Activated CD4-positive, alpha-beta T cell treated with anti-CD3 and anti-CD28 coated beads, Interleukin-2, amount 10 ng/mL, durations not matched to agents 24 days and 14 days (primary cell): ENCODE measurements around the gene ZBTB16. TPM values are rescaled to one million over a fixed set of nuclear protein-coding genes. Genes with fewer than 3 reads are reported as not detected.

Experiments
- DNase-seq: peaks from one replicate; pipeline ENCODE4 v3.0.0; 2022
- H3K27ac Mint-ChIP-seq: one replicate; pipeline ENCODE4 v1.8.0; 2022; ENCODE audit warnings: mild to moderate bottlenecking, mixed read lengths
- H3K27me3 Mint-ChIP-seq: one replicate; pipeline ENCODE4 v1.8.0; 2022; ENCODE audit warnings: mixed read lengths
- H3K36me3 Mint-ChIP-seq: one replicate; pipeline ENCODE4 v1.8.0; 2022; ENCODE audit warnings: low read depth, mild to moderate bottlenecking, mixed read lengths
- H3K4me1 Mint-ChIP-seq: one replicate; pipeline ENCODE4 v1.8.0; 2021; ENCODE audit warnings: mixed read lengths
- H3K4me3 Mint-ChIP-seq: one replicate; pipeline ENCODE4 v1.8.0; 2022; ENCODE audit warnings: mild to moderate bottlenecking, moderate library complexity, mixed read lengths
- H3K9me3 Mint-ChIP-seq: one replicate; pipeline ENCODE4 v1.8.0; 2021; ENCODE audit warnings: mixed read lengths
- intact Hi-C: fragments of 100-400 bp; cut with micrococcal nuclease; formaldehyde crosslinking; loops from one replicate; pipeline ENCODE4 v1.15.1; 2023
- total RNA-seq: library from RNA; stranded (reverse); gene quantifications from 2 replicates; pipeline ENCODE4 v1.2.3, GENCODE V29; 2022

The ZBTB16 gene, protein sequence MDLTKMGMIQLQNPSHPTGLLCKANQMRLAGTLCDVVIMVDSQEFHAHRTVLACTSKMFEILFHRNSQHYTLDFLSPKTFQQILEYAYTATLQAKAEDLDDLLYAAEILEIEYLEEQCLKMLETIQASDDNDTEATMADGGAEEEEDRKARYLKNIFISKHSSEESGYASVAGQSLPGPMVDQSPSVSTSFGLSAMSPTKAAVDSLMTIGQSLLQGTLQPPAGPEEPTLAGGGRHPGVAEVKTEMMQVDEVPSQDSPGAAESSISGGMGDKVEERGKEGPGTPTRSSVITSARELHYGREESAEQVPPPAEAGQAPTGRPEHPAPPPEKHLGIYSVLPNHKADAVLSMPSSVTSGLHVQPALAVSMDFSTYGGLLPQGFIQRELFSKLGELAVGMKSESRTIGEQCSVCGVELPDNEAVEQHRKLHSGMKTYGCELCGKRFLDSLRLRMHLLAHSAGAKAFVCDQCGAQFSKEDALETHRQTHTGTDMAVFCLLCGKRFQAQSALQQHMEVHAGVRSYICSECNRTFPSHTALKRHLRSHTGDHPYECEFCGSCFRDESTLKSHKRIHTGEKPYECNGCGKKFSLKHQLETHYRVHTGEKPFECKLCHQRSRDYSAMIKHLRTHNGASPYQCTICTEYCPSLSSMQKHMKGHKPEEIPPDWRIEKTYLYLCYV
- 2.5 and 3.8 TPM in 2 replicates for total RNA-seq

DNA sequence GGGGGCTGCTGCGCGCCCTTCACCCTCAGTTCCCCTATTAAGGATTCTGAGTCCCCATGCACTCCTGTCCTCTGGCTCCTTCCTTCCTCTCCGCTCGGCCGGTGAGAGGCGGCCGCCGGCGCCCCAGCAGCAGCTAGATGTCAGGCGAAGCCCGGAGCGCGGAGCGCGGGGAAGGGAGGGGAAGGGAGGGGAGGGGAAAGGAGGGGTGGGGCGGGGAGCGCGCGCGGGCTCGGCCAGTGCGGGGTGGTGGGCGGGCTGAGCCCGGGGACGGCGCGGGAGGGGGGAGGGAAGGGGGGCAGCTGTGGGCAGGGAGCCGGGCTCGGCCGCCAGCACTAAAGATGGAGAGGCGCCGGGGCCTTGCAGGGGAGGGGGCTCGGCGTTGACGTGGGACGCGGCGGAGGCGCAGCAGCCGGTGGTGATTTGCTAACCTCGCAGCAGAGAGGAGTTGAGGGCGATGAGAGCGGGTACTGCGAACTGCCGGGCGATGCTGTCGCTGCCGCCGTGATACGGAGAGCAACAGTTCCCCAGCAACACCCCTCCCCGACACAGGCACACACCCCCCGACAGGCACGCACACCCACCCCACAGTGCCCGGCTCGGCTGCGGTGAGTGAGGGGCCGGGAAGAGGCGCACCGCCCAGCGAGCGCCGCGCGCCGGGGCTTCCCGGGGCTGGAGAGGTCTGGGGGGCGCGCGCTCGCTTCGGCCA is at the start of gene ZBTB16:
Gene ZBTB16 (plus strand): TSS at position 434 of the 706 bp plus-strand sequence. CDS start 3,590 bp downstream, outside the sequence.
- H3K4me1 Mint-ChIP-seq = peaks cover 7% of the 10 kb centered on the region
- intact Hi-C loops = loop anchor here (2.0 kb wide), 1 partner anchor 13 kb away; no protein-coding TSS in a partner anchor
- H3K36me3 Mint-ChIP-seq = no peaks in the 10 kb centered on the region
- H3K27me3 Mint-ChIP-seq = peaks cover 73% of the 10 kb centered on the region
- no peaks in the 10 kb centered on the region for H3K9me3 Mint-ChIP-seq
- H3K27ac Mint-ChIP-seq = peak within 1 kb of the TSS; percentile 68
- H3K4me3 Mint-ChIP-seq = peak within 1 kb of the TSS; percentile 87
- peak; percentile 83 for DNase-seq

DNA sequence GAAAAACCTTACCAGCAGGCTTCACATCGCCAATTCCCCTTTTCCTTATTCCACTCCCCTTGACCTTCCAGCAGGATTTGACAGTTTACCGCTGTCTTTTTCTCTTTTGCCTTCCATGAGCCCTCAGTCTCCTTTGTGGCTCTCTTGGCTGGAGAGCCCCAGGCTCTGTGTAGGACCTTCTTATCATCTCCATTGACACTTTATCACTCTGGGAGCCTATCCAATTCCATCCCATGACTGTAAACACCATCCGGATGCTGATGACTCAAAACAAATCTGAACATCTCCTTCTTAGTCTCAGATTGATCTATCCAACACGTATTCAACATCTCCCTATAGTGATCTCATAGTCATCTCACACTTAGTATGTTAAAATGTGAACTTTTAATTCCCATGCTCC is 48.6 kb upstream of the ZBTB16 start:
- Mint-ChIP-seq H3K4me3 (no peak overlapping the region), H3K36me3 (no peaks in the 10 kb centered on the region), H3K9me3 (no peaks in the 10 kb centered on the region), H3K27ac (no peak overlapping the region), H3K27me3 (peaks cover 28% of the 10 kb centered on the region), H3K4me1 (peaks cover 4% of the 10 kb centered on the region)
- intact Hi-C loops = no loop called here
- no peak for DNase-seq

GRCh38 chr11:114011443-114011842 is 48.1 kb upstream of the ZBTB16 start:
- Mint-ChIP-seq H3K36me3 (no peaks in the 10 kb centered on the region), H3K9me3 (no peaks in the 10 kb centered on the region)
- intact Hi-C loops = no loop called here

DNA sequence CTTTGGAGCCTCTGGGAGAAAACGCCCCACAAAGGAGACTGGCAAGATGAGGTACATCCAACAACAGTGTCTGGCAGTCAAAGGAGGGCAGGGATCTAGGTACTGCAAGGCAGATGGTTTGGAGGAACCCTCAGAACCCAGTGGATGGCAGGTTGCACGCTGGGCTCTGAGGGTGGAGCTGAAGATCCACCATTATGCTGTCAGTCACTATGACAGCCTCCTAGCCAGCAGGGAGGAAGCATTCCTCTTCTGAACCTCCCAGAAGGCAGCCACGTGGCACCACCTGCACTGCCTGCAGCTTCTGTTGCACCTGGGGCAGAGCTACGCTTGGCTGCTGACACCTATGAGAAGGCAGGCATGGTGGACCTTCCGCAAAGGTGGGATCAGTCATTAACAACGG is 44.4 kb upstream of the ZBTB16 start:
- Mint-ChIP-seq H3K36me3 (no peaks in the 10 kb centered on the region), H3K27ac (no peak overlapping the region), H3K27me3 (peaks cover 15% of the 10 kb centered on the region), H3K9me3 (no peaks in the 10 kb centered on the region), H3K4me1 (no peaks in the 10 kb centered on the region), H3K4me3 (no peak overlapping the region)
- intact Hi-C loops = no loop called here
- no peak for DNase-seq

More at GRCh38 chr11:114011443-114011842, 48.1 kb upstream of the ZBTB16 start:
- H3K27ac Mint-ChIP-seq = no peak overlapping the region
- H3K4me1 Mint-ChIP-seq = peaks cover 4% of the 10 kb centered on the region
- no peak overlapping the region for H3K4me3 Mint-ChIP-seq
- peaks cover 28% of the 10 kb centered on the region for H3K27me3 Mint-ChIP-seq
- DNase-seq = no peak

GRCh38 chr11:114016986-114017385 is 42.5 kb upstream of the ZBTB16 start:
- intact Hi-C loops = no loop called here
- H3K36me3 Mint-ChIP-seq = no peaks in the 10 kb centered on the region
- H3K4me1 Mint-ChIP-seq = no peaks in the 10 kb centered on the region
- no peak overlapping the region for H3K4me3 Mint-ChIP-seq
- H3K9me3 Mint-ChIP-seq = no peaks in the 10 kb centered on the region
- no peak for DNase-seq
- H3K27me3 Mint-ChIP-seq = peaks cover 5% of the 10 kb centered on the region
- no peak overlapping the region for H3K27ac Mint-ChIP-seq

DNA sequence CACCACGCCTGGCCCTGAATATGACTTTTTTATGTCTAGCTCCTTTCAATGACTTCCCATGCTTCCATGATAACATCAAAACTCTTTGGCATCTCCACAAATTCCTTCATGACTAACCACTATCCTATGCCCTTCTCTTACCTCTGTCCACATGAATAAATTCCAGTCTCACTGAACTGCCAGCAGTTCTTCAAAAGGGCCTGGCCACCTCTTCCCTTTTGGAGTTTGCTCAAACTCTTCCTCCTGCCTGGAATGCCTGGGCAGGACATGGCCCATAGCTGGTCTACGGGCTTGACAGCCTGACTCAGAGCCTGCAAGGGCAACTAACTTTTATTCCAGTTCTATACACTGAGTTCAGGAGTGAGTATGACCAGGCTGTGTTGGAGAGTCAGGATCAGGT is 41.8 kb upstream of the ZBTB16 start:
- H3K36me3 Mint-ChIP-seq = no peaks in the 10 kb centered on the region
- no peaks in the 10 kb centered on the region for H3K4me1 Mint-ChIP-seq

DNA sequence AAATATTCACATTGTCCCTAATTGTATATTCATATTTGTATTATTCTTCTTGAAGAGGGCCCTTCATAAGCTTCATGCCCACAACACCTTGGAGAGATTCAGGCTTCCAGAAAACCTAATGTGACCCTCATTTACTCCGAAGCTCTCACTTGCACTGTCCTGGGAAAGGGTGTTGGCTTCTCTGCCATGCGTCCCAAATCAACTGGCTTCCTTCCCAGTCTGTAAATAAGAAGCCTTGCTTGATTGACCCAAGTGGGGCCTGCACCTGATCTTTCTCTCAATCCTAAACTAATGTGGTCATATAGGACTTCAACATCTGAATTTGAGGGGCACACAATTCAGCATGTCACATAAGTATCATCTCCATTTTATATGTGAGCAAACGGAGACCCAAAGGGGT is 40.5 kb upstream of the ZBTB16 start:
- H3K27me3 Mint-ChIP-seq = peaks cover 5% of the 10 kb centered on the region
- intact Hi-C loops = no loop called here
- no peak for DNase-seq
- H3K27ac Mint-ChIP-seq = no peak overlapping the region
- no peaks in the 10 kb centered on the region for H3K36me3 Mint-ChIP-seq
- H3K4me1 Mint-ChIP-seq = no peaks in the 10 kb centered on the region
- H3K9me3 Mint-ChIP-seq = no peaks in the 10 kb centered on the region
- H3K4me3 Mint-ChIP-seq = no peak overlapping the region

More for the DNA sequence above, 41.8 kb upstream of the ZBTB16 start:
- H3K27me3 Mint-ChIP-seq = peaks cover 5% of the 10 kb centered on the region
- no peaks in the 10 kb centered on the region for H3K9me3 Mint-ChIP-seq
- no peak for DNase-seq
- no peak overlapping the region for H3K27ac Mint-ChIP-seq
- no peak overlapping the region for H3K4me3 Mint-ChIP-seq
- intact Hi-C loops = no loop called here

GRCh38 chr11:114019574-114019973 is 39.9 kb upstream of the ZBTB16 start:
- no peaks in the 10 kb centered on the region for H3K9me3 Mint-ChIP-seq

GRCh38 chr11:114025329-114025907 is 34.1 kb upstream of the ZBTB16 start:
- no peak overlapping the region for H3K4me3 Mint-ChIP-seq
- intact Hi-C loops = no loop called here
- no peak for DNase-seq
- peaks cover 3% of the 10 kb centered on the region for H3K4me1 Mint-ChIP-seq
- no peak overlapping the region for H3K27ac Mint-ChIP-seq
- no peaks in the 10 kb centered on the region for H3K36me3 Mint-ChIP-seq
- peaks cover 26% of the 10 kb centered on the region for H3K27me3 Mint-ChIP-seq
- H3K9me3 Mint-ChIP-seq = no peaks in the 10 kb centered on the region

More at GRCh38 chr11:114019574-114019973, 39.9 kb upstream of the ZBTB16 start:
- Mint-ChIP-seq H3K27me3 (peaks cover 5% of the 10 kb centered on the region), H3K4me1 (no peaks in the 10 kb centered on the region), H3K36me3 (no peaks in the 10 kb centered on the region), H3K4me3 (no peak overlapping the region), H3K27ac (no peak overlapping the region)
- intact Hi-C loops = no loop called here
- DNase-seq = no peak

- Mint-ChIP-seq H3K36me3 (no peaks in the 10 kb centered on the region), H3K4me3 (no peak overlapping the region), H3K9me3 (no peaks in the 10 kb centered on the region), H3K27ac (no peak overlapping the region), H3K4me1 (peaks cover 3% of the 10 kb centered on the region), H3K27me3 (peaks cover 27% of the 10 kb centered on the region)
- intact Hi-C loops = no loop called here
- peak; percentile 77 for DNase-seq
Observed at GRCh38 chr11:114026355-114026754, 33.2 kb upstream of the ZBTB16 start.

DNA sequence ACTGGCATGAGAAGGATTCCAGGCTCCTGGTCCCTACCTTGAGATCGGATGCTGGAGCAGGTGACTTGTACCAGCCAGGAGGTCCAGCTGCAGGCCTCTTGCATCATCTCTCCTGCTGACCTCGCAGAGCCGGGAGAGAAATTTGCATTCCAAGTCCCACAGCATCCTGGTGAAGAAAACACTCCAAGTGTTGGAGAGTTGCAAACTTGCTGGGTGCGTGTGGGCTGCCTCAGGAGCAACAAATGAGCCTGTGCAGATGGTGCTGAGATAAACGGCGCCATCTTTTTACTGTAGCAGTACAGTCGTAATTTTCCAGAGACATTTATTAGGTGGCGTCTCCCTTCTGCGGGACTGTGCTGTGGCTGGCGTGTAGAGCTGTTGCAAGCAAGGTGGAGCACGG is 32.1 kb upstream of the ZBTB16 start:
- intact Hi-C loops = no loop called here
- peaks cover 3% of the 10 kb centered on the region for H3K4me1 Mint-ChIP-seq
- no peaks in the 10 kb centered on the region for H3K9me3 Mint-ChIP-seq
- no peak overlapping the region for H3K27ac Mint-ChIP-seq
- no peaks in the 10 kb centered on the region for H3K36me3 Mint-ChIP-seq
- DNase-seq = no peak
- no peak overlapping the region for H3K4me3 Mint-ChIP-seq
- H3K27me3 Mint-ChIP-seq = peaks cover 27% of the 10 kb centered on the region

DNA sequence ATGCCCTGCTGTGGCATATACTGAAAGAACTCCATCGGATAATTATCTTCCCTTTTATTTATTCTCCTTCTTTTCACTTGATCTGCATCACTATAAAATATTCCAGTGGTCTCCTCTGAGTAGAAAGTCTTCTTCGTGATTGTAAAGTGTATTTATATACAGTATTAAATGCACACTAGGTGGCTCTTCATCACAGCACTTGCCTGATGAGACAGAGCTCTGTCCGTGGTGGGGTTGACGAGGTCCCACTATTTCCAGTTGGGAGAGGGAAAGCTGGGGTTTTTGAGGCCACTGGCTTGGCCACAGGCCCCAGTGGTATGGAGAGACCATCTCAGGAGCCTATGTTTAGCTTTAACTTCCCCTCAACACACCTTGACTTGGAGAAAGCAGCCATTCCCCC is 31.6 kb upstream of the ZBTB16 start:
- Mint-ChIP-seq H3K9me3 (no peaks in the 10 kb centered on the region), H3K36me3 (no peaks in the 10 kb centered on the region), H3K4me3 (no peak overlapping the region), H3K27me3 (peaks cover 27% of the 10 kb centered on the region), H3K27ac (no peak overlapping the region), H3K4me1 (peaks cover 3% of the 10 kb centered on the region)
- DNase-seq = no peak
- intact Hi-C loops = no loop called here

DNA sequence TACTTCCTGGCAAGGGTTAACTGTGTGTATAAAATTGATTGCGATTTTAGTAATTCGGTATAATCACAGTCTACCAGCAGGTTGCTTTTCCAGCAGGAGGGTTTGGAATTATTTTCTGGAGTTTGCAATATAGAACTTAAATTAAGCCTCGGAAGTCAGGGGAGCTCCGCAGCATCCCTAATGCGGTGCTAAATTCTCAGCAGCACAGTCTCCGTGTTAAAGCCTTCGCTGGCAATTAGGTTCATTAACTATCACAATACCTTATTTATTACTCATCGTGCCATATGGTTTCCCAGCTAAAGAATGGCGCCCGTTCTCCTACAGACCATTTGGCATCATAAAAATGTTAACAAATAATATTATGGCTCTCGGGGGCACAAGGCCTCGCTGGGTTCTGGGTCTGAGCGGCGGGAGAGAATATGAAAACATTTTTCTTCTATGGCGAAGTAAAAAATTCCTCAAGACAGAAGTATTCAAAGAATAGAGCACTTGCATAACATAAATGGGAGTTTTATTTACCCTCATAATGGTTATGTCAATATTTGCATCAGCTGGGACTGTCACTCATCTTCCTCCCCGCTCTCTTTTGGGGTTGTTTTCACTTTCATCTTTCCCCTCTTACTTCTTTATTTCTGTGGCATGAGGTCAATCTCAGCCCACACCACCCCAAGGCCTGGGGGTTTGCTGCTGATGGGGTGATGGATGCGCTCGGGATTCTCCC is 28.1 kb upstream of the ZBTB16 start:
- Mint-ChIP-seq H3K36me3 (no peaks in the 10 kb centered on the region), H3K27ac (no peak overlapping the region), H3K27me3 (peaks cover 27% of the 10 kb centered on the region), H3K4me3 (no peak overlapping the region), H3K9me3 (no peaks in the 10 kb centered on the region), H3K4me1 (peaks cover 3% of the 10 kb centered on the region)
- intact Hi-C loops = no loop called here
- no peak for DNase-seq
